AG20443 (cell line): Measurements from ENCODE around the gene THBS2.
A peak's percentile ranks its signal among the peaks of the same experiment; 100 is the strongest.

ENCODE experiments used
- DNase-seq: peaks from one replicate; pipeline ENCODE4 v3.0.0; 2012; ENCODE audit warnings: low spot score, mixed read lengths

Gene THBS2

GRCh38 chr6:169230946-169231789 is 22.5 kb downstream of the THBS2 start:
- no peak for DNase-seq

DNA sequence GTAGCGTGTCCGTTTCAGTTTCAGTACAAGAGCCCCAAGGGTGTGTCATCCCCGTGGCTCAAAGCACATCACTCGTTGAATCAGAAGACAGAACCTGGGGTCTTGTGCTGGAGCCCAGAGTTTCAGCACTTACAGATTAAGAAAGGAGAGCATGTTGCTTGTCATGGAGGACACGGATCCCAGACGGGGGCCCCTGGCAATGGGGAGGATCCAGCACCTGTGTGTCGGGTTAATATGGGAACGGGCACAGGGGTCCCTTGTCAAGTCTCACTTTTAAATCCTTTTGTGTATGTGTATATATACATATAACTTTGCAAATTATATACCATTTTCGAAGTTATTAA is 23.4 kb downstream of the THBS2 start:
- no peak for DNase-seq

GRCh38 chr6:169229615-169230321 is 23.9 kb downstream of the THBS2 start:
- DNase-seq, result no peak

DNA sequence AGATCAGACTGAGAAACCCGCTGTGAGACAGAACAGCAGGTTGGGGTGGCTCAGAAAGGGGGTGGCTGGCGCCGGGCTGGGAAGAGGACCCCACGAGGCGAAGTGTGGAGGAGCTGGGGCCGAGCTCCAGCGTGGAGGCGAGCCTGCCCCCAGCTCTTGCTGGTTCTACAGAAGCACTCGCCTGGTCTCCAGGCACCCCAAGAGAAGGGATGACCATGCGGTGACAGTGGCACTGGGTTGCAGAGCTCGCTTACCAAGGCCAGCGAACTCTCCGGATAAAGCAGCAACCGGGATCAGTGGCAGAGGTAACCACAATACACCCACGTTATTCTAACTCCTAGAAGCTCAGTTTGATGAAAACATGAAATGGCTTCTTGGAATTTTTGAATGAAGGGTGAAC is 26.5 kb downstream of the THBS2 start:
- no peak for DNase-seq

DNA sequence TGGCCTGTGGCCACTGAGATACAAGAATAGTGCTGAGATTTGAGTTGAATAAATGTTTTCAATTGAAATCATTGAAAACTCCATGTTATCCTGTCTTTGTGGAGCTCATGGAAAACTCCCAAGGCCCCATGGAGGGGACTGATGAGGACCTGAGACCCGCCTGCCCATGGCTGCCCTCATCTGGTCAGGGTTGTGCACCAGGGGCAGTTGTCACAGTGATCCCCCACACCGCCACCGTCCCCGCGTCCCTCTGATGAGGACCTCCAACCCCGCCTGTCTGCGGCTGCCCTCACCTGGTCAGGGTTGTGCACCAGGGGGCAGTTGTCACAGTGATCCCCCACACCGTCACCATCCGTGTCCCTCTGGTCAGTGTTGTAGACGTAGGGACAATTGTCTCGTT is 27.8 kb downstream of the THBS2 start:
- no peak for DNase-seq

DNA sequence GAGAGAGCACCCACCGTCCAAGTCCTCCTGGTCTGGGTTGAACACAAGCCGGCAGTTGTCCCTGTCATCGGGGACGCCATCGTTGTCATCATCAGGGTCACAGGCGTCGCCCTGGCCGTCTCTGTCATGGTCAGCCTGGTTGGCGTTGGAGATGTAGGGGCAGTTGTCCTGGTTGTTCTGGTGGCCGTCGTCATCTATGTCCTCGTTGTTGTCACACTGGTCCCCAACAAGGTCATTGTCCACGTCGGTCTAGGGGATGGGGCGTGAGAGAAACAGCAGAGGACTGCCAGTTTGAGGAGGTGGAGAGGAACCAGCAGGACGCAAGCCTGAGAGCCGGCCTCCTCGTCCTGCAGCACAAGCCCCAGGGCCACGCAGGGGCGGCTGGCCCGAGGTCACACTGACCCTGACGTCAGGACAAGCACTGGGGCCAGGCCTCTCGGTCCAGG is 28.5 kb downstream of the THBS2 start:
- DNase-seq, result no peak

GRCh38 chr6:169224716-169225115 is 28.9 kb downstream of the THBS2 start:
- DNase-seq, result no peak

DNA sequence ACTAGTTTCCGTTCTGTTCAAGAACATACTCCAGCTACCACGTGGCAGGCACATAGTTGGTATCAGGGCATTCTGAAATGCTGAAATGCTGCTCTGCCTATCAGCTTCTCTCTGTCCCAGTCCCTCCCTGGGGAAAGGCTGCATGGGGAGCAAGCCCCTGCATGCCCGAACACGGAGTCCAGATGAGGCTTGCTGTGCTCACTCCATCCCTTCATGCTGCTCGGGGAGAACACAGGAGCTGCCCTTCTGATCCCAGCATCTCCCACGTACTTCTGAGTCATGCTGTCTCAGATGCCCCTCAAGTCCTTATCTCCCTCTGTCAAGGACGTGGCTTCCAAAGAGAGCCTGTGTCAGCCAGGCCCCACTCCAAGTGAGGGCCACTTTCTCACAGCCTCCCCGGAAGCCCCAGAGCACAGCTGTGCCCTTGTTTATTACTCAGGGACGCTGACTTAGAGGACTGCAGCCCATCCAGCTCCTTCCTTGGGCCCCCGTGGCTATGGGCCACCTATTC is 29.4 kb downstream of the THBS2 start:
- no peak for DNase-seq

DNA sequence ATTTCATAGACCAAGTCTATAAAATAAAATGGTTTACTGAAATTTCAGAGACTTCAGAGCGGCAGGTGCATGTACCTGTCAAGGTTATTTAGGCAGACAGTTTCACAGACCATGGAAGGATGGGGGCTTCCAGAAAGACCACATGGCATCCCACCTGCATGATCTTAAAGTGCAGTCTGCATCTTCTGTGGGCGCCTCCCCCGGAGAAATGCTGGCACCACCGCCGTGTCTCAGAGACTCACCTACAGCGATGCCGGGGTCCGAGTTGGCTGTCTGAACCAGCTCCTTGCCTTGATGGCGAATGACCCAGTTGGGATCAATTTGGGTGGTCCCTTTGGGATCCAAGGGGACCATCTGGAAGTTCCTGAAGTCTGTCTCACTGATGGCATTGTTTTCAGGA is 30.6 kb downstream of the THBS2 start:
- no peak for DNase-seq

DNA sequence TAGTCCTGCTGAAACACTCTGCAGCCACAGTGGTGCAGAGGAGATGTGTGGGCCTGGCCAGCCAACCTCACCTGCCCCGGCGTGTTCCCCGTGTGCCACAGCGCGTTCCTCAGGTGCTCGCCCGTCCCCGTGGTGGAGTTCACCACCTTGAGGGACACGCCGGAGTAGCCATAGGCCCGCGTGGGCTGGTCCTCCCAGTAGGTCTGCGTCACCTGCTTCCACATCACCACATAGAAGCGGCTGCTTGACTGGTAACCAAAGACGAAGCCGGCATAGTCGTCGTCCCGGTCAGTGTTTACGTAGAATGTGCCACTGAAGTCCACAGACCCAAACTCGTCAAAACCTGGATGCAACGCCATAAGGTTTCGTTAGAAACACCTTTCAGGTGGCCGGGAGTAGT is 31.5 kb downstream of the THBS2 start:
- no peak for DNase-seq

DNA sequence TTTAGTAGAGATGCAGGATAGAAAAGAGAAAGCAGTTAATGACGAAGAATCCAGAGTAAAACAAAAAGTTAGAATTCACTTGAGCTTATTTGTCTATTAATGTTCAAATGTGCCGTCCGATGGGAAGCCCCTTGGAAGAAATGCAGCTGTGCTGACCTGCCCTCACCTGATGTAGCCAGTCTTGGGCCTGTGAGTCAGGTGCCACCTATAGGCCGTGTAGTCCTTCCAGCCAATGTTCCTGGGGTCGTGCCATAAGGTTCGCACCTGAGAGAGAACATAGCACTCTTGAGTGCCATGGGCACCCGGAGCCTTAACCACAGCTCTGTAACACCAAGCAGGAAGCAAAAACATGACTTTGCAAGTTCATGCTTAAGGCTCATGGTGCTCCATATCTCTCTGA is 32.4 kb downstream of the THBS2 start:
- DNase-seq, result no peak

- DNase-seq, result peak; percentile 6
Observed at GRCh38 chr6:169220068-169220964, 33.3 kb downstream of the THBS2 start.

DNA sequence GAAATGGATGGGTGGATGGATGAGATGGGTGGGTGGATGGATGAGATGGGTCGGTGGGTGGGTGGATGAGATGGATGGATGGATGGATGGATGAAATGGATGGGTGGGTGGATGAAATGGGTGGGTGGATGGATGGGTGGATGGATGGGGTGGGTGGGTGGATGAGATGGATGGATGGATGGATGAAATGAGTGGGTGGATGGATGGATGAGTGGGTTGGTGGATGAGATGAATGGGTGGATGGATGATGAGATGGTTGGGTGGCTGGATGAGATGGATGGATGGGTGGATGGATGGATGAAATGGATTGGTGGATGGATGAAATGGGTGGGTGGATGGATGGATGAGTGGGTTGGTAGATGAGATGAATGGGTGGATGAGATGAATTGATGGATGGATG is 35.7 kb downstream of the THBS2 start:
- no peak for DNase-seq

- DNase-seq, result no peak
Observed at GRCh38 chr6:169216830-169217229, 36.8 kb downstream of the THBS2 start.

- no peak for DNase-seq
Observed at GRCh38 chr6:169215201-169215681, 38.4 kb downstream of the THBS2 start.

DNA sequence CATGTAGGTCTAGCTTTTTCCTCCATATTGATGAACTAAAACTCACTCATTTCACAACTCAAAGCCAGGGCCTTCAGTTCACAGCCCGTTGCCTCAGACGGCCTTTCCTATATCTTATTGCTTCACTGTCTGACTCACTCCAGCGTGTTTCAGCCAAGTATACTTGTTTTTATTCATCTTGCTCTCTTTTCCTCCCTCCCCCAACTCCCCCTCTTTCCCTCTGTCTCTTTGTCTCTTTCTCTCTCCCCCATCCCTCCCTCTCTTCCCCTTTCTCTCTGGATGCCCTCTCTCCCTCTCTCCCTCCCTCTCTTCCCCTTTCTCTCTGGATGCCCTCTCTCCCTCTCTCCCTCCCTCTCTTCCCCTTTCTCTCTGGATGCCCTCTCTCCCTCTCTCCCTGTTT is 38.9 kb downstream of the THBS2 start:
- peak; percentile 83 for DNase-seq

DNA sequence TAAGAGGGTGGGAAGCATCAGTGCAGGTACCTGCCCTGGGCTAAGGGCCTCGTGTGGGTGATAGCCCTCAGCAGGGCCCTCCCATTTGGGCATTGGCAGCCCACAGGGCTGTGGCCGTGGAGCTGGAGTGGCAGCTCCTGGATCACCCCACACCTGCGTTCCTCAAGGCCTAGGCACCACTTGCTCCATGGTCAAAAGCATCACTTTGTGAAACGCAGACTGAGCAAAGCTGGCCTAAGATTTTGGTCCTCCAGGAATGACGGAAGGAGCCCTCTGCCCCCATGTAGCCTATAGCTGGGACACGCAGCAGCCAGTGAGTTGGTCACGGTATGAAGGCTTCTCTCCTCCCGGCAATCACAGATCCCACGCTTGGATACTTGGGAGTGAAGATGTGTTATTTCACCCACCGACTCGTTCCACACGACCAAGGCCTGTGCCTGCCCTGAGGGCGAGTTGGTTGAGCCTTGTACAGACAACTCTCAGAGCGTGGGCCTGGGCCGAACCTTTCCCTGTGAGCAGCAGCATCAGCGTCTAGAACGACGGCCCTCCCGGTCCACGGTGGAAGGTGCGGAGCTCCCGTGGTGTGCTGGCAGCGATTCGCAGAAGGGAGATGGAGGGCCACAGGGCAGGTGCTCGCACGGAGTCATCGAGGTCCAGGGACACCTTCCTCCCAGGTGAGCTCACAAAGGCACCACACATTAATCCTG is 39.7 kb downstream of the THBS2 start:
- DNase-seq, result no peak

- peak; percentile 96 for DNase-seq
Observed at GRCh38 chr6:169212897-169213813, 40.5 kb downstream of the THBS2 start.

DNA sequence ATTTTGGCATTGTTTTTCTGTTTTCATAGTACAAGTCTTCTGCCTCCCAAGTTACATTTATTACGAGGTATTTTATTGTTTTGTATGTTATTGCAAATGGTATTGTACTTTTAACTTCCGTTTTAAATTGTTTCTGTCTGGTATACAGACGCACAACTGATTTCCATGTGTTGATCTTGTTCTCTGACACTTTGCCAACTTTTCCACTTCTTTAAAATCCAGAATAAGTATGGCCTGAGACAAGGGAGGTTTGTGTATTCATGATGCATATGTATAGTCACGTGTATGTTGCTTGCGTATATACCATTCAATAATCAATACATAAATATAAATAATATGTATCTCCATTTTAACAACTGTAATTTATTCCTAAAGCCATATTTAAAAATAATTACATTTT is 41.2 kb downstream of the THBS2 start:
- DNase-seq, result no peak

DNA sequence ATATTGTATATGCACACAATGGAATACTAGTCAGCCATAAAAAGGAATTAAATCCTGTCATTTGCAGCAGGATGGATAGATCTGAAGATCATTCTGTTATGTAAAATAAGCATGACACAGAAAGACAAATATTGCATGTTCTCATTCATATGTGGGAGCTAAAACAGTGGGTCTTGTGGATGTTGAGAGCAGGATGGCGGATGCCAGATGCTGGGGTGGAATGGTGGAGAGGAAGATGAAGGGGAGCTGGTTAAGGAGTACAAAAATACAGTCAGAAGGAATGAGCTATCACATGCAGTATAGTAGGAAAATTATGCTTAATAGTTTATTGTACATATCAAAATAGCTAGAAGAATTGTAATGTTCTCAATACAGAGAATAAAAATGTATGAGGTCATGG is 41.8 kb downstream of the THBS2 start:
- no peak for DNase-seq
